Left hindlimb (tissue), 1 donor: ENCODE measurements around the gene CTNNA2.

ENCODE experiments used
- DNase-seq: peaks from one replicate; pipeline ENCODE4 v3.0.0-alpha.2; 2018

The CTNNA2 gene

GRCh38 chr2:80461505-80462197 lies 948.8 kb downstream of the CTNNA2 start:
- no peak for DNase-seq

- no peak for DNase-seq
These were observed 949.8 kb downstream of the CTNNA2 start for GRCh38 chr2:80462654-80463053.

- DNase-seq = no peak
These were observed 951.4 kb downstream of the CTNNA2 start for GRCh38 chr2:80464275-80464674.

GRCh38 chr2:80467262-80467811 lies 954.5 kb downstream of the CTNNA2 start:
- DNase-seq = no peak

GRCh38 chr2:80469428-80469827 lies 956.6 kb downstream of the CTNNA2 start:
- DNase-seq = no peak

GRCh38 chr2:80473069-80473468 lies 960.2 kb downstream of the CTNNA2 start:
- DNase-seq = no peak

DNA sequence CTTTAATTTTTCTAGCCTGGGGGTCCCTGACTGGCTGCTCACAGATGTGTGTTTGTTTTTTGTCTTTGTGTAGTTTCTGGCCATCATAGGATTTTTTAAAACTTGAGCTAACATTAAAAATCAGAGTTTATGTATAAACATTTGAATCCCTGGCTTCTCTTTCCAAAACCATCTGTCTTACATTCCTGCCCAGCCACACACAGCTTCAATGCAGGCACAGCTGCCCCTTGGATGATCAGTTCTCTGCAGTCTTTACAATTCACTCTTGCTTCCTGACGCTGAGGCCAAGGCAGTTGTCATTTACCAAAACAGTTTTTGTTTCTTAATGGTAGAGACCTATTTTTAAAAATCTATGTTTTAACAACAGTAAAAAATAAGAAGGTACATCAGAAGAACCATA lies 960.9 kb downstream of the CTNNA2 start:
- no peak for DNase-seq

DNA sequence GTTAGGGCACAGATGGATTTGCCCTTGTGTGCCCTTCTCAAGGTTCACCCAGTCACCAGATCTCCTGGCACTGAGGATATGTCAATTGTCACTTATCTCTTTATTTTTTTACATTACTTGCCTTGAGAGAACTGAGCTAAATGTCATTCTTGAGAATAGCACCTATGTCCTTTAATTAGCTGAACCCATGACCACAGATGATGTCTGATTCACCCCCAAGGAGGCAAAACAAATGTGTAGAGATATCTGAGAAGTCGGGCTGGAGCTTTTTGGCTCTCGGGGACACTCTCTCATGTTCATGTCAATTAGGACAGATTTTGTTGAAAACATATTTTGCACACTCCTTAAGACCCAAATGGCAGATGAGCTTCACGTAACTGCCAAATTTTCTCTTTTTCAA lies 963.1 kb downstream of the CTNNA2 start:
- DNase-seq = no peak

DNA sequence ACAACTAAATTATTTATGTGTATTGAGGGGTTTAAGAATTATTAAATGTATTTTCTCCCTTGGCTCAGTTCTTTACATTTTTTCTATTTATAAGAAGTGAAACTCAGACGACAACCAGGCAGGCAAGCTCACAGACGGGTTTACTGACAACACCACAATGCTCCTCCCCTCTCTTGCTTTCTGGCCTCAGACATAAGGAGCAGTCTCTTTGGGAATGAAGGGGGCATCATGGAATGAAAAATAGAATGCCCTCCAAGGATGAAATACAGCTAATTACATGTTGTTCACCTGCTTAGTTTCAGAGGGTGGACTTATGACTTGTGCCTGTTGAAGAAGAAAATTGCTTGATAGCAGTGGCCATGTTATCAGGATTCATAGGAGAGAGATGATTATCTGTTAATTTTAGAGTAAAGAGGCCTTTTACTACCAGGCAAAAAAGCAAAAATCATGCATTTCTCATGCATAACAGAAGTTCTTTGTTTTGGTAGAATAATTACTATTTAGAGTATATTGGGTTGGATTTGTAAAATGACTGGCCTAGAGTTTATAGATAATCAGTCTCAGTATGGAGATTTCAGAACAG lies 963.8 kb downstream of the CTNNA2 start:
- DNase-seq = no peak

DNA sequence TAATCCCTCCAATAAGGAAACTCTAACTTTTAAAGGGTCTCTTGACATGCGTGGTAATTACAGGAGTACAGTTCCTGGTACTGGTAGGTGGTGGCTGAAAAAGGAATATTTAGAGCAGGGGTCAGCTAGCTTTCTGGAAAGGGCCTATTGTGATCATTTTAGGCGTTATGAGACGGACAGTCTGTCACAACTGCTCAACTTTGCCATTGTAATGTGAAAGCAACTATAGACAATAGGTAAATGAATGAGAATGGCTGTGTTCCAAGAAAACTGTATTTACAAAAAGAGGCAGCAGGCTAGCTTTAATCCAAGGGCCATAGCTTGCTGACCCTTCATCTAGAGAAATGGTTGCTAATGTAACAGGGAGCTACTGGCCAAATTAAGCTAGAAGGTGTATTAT lies 969.4 kb downstream of the CTNNA2 start:
- DNase-seq = no peak

GRCh38 chr2:80489717-80490116 lies 976.9 kb downstream of the CTNNA2 start:
- no peak for DNase-seq

DNA sequence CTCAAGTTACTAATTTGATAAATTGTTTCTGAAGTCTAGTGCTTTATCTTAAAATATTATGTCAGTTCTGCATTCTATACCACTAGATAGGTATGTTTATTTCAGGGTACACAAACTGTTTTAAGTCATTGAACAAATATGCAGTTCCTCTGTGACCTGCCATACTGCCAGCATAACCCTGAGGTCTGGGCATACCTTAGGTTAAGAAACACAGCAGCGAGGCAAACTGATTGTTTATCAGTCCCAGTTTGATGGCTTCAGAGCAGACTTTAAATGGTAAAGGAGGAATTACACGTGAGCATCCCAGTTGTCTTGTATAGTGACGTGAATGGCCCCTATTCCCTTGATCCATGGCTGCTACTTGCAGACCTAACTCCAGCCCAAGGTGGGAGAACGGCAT lies 978.1 kb downstream of the CTNNA2 start:
- DNase-seq = no peak

DNA sequence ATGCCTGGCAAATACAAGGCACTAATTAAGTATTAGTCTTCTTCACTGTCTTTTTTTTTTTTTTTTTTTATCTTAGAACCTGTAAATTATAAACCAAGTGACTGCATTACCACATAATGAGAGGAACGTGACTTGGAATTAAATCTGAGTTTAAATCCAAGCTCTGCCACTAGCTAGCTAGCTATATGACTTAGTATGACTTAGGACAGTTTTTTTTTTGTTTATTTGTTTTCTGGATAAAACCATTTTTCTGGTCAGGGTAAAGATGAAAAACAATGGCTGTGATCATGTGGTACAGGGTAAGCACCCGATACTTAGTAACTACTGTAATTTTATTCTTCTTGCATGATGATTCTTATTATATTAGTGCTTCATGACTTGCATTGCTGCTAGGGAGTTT lies 983.5 kb downstream of the CTNNA2 start:
- DNase-seq = no peak

GRCh38 chr2:80496775-80497174 lies 983.9 kb downstream of the CTNNA2 start:
- DNase-seq = no peak

GRCh38 chr2:80499095-80499494 lies 986.2 kb downstream of the CTNNA2 start:
- DNase-seq = no peak

DNA sequence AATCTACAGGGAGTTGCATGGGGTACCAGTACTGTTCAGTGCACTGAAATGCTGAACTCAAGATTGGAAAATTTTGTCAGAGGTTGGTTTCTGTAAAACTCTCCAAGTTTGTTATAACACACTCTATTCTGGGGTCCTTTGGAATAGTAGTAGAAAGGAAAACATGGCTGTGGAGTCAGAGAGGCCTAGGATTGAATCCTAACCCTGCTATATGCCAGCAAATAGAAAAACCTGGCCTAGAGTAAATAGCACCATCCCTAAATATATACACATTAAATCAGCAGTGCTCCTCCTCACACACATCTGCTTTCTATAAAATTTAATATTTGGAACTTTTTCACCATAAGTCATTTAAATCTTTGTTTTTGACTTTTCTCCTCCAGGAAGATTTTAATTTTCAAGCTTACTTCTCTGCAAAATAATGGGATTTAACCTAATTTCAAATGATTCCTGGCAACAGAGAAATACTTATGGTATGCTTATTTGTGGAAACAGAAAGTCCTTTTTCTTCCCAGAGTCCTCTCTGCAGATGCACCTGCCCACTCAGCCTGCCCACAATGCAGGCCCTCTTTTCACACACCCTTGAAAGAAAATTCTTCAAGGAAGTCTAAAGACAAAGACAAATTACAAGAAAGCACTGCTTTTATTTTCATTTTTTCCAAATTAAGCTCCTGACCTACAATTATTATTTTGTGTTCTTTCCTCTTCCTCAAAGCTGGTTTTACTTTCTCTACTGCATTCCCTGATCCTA lies 989.2 kb downstream of the CTNNA2 start:
- DNase-seq = no peak

- no peak for DNase-seq
These were observed 993.7 kb downstream of the CTNNA2 start for GRCh38 chr2:80506563-80506962.

- DNase-seq = no peak
These were observed 997.9 kb downstream of the CTNNA2 start for GRCh38 chr2:80510716-80511115.

DNA sequence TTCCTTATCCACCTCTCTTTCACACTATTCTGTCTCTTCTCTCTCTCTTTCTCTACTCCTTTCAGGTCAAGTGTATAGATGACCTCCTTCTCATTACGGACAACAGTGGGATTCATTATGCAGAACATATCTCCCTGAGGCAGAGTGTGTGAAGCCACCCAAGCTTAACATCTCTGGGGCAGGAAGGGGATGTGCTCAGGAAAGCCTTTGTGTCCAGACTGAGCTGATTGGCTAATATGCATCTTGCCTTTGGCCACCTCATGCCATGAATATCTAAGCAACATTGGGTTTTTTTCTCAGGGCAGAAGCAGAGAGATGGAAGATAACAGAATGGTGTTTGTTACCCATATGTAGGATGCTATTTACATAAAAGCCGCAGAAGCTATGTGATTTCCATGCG lies 1003.1 kb downstream of the CTNNA2 start:
- no peak for DNase-seq

DNA sequence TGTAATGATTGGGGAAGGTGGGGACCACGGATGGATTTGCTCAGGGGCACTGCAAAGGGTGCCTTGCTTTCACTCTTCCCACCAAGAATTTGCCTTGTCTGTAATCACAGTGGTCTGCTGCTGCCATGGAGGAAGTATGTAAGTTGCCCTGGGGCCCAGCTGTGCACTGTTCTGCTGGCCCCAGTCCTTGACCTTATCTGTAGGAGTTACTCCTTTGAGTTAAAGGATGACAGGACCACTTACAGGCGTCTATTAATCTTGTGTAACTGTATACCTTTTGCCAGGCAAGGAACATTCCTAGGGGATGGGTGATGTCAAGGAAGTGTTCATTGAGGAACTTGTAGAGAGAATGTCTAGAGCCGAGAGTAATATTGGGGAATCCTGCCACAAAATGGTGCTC lies 1004.5 kb downstream of the CTNNA2 start:
- no peak for DNase-seq

DNA sequence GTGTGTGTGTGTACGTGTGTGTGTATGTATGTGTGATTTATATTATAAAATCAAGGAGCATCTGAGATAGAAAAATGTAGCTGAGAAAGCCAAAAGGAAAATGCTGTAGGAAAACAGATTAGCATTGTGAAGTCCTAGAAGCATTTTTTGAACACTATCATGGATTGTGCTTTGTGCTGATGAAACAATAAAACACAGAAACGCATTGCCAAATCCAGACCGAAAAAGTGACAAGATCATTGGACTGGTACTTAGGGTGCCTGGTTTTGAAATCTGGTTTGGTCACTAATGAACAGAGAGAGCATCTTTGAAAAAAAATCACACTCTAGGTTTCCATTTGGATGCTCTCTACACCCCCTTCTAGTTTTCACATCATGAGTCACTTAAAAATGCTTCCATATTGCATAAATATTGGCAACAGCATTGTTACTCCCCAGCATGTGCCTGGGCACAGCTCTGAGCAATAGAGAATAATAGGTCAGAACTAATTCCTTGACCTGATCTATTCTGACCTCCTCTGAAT lies 1006.3 kb downstream of the CTNNA2 start:
- no peak for DNase-seq

DNA sequence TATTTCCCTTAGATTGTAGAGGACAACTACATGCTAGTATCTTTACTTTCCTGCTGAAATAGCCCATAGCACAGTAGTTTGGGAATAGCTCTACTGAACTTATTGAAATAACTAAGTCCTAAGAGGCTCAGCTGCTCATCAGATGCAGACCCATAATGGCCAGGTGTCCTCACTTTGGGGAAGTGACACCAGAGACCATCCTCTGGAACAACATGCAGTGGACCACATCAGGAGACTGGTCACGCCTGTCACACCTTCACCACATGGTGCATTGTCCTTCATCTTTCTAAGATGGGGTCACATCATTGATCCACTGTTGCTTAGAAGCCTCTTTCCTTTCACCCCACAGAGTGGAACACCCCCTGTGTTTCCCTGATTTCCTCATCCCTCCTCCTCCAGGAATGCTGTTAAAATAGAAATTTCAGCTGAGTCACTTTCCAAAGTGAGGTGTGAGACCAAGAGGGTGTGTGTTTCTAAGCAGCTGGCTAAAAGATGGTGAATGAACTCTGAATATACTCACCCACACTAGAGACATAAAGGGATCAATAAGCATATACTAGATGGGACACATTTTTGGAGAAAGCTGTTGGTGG lies 1006.9 kb downstream of the CTNNA2 start:
- DNase-seq = no peak

GRCh38 chr2:80525152-80525551 lies 1012.3 kb downstream of the CTNNA2 start:
- DNase-seq = no peak
